Endometrium (tissue), 2 donors: ENCODE data around the gene FLNB.

Source experiments
- FAIRE-seq: peaks from 2 replicates; lab custom pipeline; 2012; peaks lifted over from hg19 to GRCh38; lab: Jason Lieb, UNC
- donor health status: control.
- donor health status: control.

The FLNB gene

GRCh38 chr3:58206406-58207011 lies 198.3 kb downstream of the FLNB start:
- no peak for FAIRE-seq

DNA sequence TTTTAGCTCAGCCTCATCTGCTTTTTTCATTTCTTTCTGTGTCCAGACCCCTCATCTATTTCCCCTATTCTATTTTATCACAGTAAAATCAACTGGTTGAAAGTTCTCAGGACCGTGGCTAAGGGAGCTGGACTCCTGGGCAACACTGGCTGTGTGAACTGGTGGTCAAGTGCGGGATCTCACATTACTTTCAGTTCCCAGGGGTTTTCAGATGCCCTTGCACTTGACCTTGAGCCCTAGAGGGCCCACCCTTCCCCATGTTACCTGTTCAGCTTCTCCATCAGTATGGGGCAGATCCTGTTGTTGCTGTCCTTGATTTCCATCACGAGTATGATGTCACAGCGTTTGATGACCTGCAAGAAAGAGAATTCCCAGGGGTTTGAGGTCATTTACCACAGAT lies 199.7 kb downstream of the FLNB start:
- no peak for FAIRE-seq

DNA sequence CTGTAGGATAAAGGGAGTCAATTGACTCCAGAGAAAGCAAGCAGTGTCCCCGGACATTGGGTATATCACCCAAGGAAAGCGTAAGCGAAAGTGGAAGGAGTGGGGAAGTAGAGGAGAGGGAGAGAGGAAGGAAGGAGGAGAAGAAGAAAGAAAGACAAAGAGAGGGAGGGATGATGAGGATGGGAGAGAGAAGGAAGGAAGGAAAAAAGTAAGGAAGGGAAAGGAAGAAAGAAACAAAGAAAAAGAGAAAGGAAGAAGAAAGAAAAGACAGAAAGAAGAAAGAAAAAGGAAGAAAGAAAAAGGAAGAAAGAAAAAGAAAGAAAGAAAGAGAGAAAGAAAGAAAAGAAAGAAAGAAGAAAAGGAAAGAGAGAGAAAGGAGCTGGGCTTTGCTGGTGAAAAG lies 201.7 kb downstream of the FLNB start:
- FAIRE-seq, result no peak

- no peak for FAIRE-seq
These were observed 202.7 kb downstream of the FLNB start, which contains the start of gene DNASE1L3 for GRCh38 chr3:58210761-58211460. Gene DNASE1L3, minus strand, starts transcription at chr3:58210972. Its CDS starts 66 bp downstream, at chr3:58210906.

DNA sequence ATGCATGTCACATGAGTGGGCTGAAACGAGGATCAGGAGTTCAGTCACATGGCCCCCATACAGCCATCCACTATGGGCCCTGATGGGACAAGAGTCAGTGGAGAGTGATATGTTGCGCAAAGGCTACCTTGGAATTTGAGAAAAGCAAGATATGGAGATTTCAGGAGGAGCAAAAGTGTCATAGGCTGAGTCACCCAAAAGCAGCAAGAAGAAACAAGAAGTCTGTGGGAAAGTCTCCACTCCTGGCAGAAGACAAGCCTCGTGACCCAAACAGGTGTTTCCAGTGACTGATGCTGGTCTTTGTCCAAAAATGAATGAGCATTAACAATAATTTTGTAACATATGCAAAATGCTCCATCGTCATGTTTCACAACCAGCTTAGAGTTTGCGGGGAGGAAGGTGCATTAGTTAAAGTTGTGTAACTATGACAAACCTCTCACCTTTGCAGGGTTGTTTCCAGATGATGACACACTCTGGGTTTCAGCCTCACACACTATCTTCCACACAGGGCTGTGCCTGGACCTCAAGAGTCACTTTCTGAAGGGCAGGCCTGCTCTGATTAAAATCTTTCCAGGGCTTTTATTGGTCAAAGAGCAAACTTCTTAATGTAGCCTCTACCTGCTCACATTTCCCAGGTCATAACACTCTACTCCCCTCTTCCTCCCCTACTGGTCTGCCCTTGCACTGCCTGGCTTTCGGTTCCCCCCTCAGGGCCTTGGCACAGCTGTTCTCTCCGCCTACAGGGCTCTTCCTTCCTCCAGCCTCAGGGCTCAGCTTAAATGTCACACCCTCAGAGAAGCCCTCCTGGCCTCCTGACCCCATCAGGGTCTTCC lies 206.5 kb downstream of the FLNB start:
- no peak for FAIRE-seq

GRCh38 chr3:58215317-58216025 lies 207.2 kb downstream of the FLNB start:
- no peak for FAIRE-seq

- no peak for FAIRE-seq
These were observed 208.4 kb downstream of the FLNB start for GRCh38 chr3:58216496-58217195.

DNA sequence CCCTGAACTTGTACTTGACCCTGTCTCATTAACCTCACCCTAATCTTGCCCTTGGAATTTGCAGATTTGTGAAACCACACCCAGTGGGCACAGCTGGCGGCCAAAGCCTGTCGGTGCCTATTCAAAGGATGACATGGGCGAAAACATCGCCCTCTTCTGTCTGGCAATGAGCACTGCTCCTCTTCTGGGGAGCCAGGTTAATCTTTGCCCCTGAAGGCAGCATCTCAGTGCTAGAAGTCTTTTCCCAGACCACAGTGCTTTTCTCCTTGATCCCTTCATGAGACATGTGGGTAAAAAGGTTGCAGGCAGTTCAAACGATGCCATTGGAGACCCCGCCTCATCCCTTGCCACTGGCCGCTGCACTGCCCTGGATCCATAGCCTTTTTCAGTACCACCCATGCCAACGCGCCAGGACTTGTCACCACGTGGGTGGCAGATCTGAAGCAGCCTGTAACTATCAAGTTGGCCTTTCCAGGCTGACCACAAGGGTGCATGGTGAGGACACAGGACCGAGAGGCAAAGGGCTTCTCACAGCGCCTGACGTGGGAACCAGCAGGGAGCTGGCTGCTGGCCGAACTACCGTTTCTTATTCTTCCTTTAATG lies 209.1 kb downstream of the FLNB start:
- no peak for FAIRE-seq

DNA sequence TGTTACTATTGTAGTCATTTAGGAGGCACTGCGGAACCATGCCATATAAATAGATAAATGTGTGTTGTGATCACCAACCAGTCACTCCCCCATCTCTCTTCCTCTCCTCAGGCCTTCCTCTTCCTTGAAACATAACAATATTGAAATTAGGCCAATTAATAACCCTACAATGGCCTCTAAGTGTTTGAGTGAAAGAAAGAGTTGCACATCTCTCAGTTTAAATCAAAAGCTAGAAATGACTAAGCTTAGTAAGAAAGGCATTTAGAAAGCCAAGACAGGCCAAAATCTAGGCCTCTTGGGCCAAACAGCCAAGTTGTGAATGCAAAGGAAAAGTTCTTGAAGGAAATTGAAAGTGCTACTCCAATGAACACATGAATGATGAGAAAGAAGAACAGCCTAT lies 210.7 kb downstream of the FLNB start:
- FAIRE-seq, result no peak
